Aorta (tissue), 5 donors: Measurements from ENCODE around the gene CREG2. TPM values are rescaled to one million over a fixed set of nuclear protein-coding genes. Genes with fewer than 3 reads are reported as not detected.

Experiments
- ATAC-seq: fragments of 200-7000 bp; cut with Tn5 transposase; one replicate; pipeline ENCODE4 v1.9.1; 2022; ENCODE audit warnings: moderate library complexity; ENCODE audit not compliant: low FRiP score
- DNase-seq, 2 donors: peaks; one replicate each; pipeline ENCODE4 v3.0.0-alpha.2; 2020
- H3K27ac ChIP-seq, 2 donors: one replicate each; pipeline ENCODE4 v1.5.1; 2013; ENCODE audit warnings: low read length in 2 of 2, mild to moderate bottlenecking in 2 of 2, moderate library complexity in 2 of 2, control low read depth in 1 of 2, inconsistent platforms in 1 of 2, low read depth in 1 of 2
- H3K27me3 ChIP-seq, 2 donors: one replicate each; pipeline ENCODE4 v1.6.1; 2013; ENCODE audit warnings: control low read depth in 1 of 2, low read length in 1 of 2, mild to moderate bottlenecking in 1 of 2, moderate library complexity in 1 of 2; ENCODE audit not compliant: insufficient read depth in 2 of 2, control insufficient read depth in 1 of 2
- H3K36me3 ChIP-seq, 2 donors: one replicate each; pipeline ENCODE4 v1.6.1; 2013; ENCODE audit warnings: control low read depth in 1 of 2, low read length in 1 of 2, mild to moderate bottlenecking in 1 of 2; ENCODE audit not compliant: insufficient read depth in 2 of 2, control insufficient read depth in 1 of 2
- H3K4me1 ChIP-seq, 2 donors: one replicate each; pipeline ENCODE4 v1.6.1; 2013; ENCODE audit warnings: low read length in 2 of 2, control low read depth in 1 of 2, mild to moderate bottlenecking in 1 of 2, moderate library complexity in 1 of 2; ENCODE audit not compliant: insufficient read depth in 2 of 2, control insufficient read depth in 1 of 2
- H3K4me3 ChIP-seq, 2 donors: one replicate each; pipeline ENCODE4 v1.5.1; 2013; ENCODE audit warnings: low read length in 2 of 2, control low read depth in 1 of 2, mild to moderate bottlenecking in 1 of 2
- H3K9me3 ChIP-seq: one replicate; pipeline ENCODE4 v1.6.1; 2013; ENCODE audit warnings: mild to moderate bottlenecking, low read length; ENCODE audit not compliant: control insufficient read depth
- WGBS, 2 donors: extraction: QIAGEN DNeasy Blood & Tissue Kit; methylation state at CpG; one replicate each; pipeline ENCODE4 v1.1.7; 2013; 5-methylcytosine and 5-hydroxymethylcytosine counted together
- intact Hi-C, 2 donors: fragments of 100-400 bp; cut with DNase I; formaldehyde crosslinking; loops; one replicate each; pipeline versions ENCODE4 v1.14.2 to v1.15.0; 2022
- polyA plus RNA-seq, 2 donors: library from polyadenylated mRNA; stranded (reverse); fragments of 200-250 nt; gene quantifications; one replicate each; pipeline ENCODE4 v1.2.3, GENCODE V29; 2013
- total RNA-seq, 2 donors: library from RNA; stranded (reverse); fragmentation: NEBNext Ultra II Directional; extraction: Animal tissue kit (Norgen Biotek cat#: 25700); gene quantifications; one replicate each; pipeline ENCODE4 v1.2.1, GENCODE V29; 2021
- donor health status: healthy with polysubstance abuse.
- donor health status: Bipolar disorder and iron deficiency.
- donor health status: DM: no; HTN: no; CAD: no.
- donor health status: DM: no; HTN: no; CAD: no.
- donor health status: DM: yes; HTN: yes; CAD: no.

The CREG2 gene
- total and polyA plus RNA-seq, 4 donors: 0.60 TPM; not detected in 3

GRCh38 chr2:101401326-101401665 is 14.0 kb upstream of the CREG2 start:
- no peak overlapping the region for H3K4me3 ChIP-seq
- WGBS, 2 donors: 93 to 96% methylated on average over 8 of the region's 8 CpGs
- no peaks in the 10 kb centered on the region for H3K9me3 ChIP-seq
- H3K4me1 ChIP-seq: no peaks in the 10 kb centered on the region
- no peaks in the 10 kb centered on the region for H3K27me3 ChIP-seq
- H3K27ac ChIP-seq: no peak overlapping the region
- intact Hi-C loops: no loop called here
- DNase-seq: no peak
- H3K36me3 ChIP-seq: no peaks in the 10 kb centered on the region
- ATAC-seq: no peak

- H3K27ac ChIP-seq: no peak overlapping the region
Measured at GRCh38 chr2:101400506-101401325, 13.4 kb upstream of the CREG2 start.

GRCh38 chr2:101400048-101400447 is 12.7 kb upstream of the CREG2 start:
- Histone ChIP-seq H3K4me3 (no peak overlapping the region), H3K27ac (no peak overlapping the region), H3K27me3 (no peaks in the 10 kb centered on the region), H3K36me3 (no peaks in the 10 kb centered on the region), H3K9me3 (no peaks in the 10 kb centered on the region), H3K4me1 (no peaks in the 10 kb centered on the region)
- intact Hi-C loops: no loop called here
- ATAC-seq (no peak), DNase-seq (no peak)
- WGBS, 2 donors: 91 to 93% methylated on average over 8 of the region's 8 CpGs

More at GRCh38 chr2:101400506-101401325, 13.4 kb upstream of the CREG2 start:
- H3K27me3 ChIP-seq: no peaks in the 10 kb centered on the region
- no peaks in the 10 kb centered on the region for H3K36me3 ChIP-seq
- 81 to 83% methylated on average over 18 of the region's 18 CpGs for WGBS, 2 donors
- ATAC-seq (no peak), DNase-seq (no peak)
- H3K4me1 ChIP-seq: no peaks in the 10 kb centered on the region
- intact Hi-C loops: no loop called here
- no peaks in the 10 kb centered on the region for H3K9me3 ChIP-seq
- H3K4me3 ChIP-seq: no peak overlapping the region

GRCh38 chr2:101399021-101399799 is 11.9 kb upstream of the CREG2 start:
- H3K27ac ChIP-seq: no peak overlapping the region
- no peaks in the 10 kb centered on the region for H3K4me1 ChIP-seq
- no peaks in the 10 kb centered on the region for H3K9me3 ChIP-seq
- H3K4me3 ChIP-seq: no peak overlapping the region
- DNase-seq (no peak), ATAC-seq (no peak)
- H3K27me3 ChIP-seq: no peaks in the 10 kb centered on the region
- intact Hi-C loops: no loop called here
- WGBS, 2 donors: 91% methylated on average over 11 of the region's 11 CpGs
- H3K36me3 ChIP-seq: no peaks in the 10 kb centered on the region

GRCh38 chr2:101398116-101398821 is 11.0 kb upstream of the CREG2 start:
- ATAC-seq (no peak), DNase-seq (no peak)
- H3K4me1 ChIP-seq: no peaks in the 10 kb centered on the region
- H3K27ac ChIP-seq: no peak overlapping the region
- 85 to 86% methylated on average over 10 of the region's 10 CpGs for WGBS, 2 donors
- H3K4me3 ChIP-seq: no peak overlapping the region
- intact Hi-C loops: no loop called here
- H3K36me3 ChIP-seq: no peaks in the 10 kb centered on the region
- H3K9me3 ChIP-seq: no peaks in the 10 kb centered on the region
- H3K27me3 ChIP-seq: no peaks in the 10 kb centered on the region

GRCh38 chr2:101396316-101396717 is 9.0 kb upstream of the CREG2 start:
- WGBS, 2 donors: 66 to 78% methylated on average over 2 of the region's 2 CpGs
- Histone ChIP-seq H3K4me1 (no peaks in the 10 kb centered on the region), H3K36me3 (no peaks in the 10 kb centered on the region), H3K9me3 (no peaks in the 10 kb centered on the region), H3K27me3 (no peaks in the 10 kb centered on the region), H3K27ac (no peak overlapping the region), H3K4me3 (no peak overlapping the region)
- intact Hi-C loops: no loop called here
- no peak for ATAC-seq
- no peak for DNase-seq

- intact Hi-C loops: no loop called here
- Histone ChIP-seq H3K4me1 (no peaks in the 10 kb centered on the region), H3K27ac (no peak overlapping the region), H3K4me3 (no peak overlapping the region), H3K27me3 (no peaks in the 10 kb centered on the region), H3K36me3 (no peaks in the 10 kb centered on the region), H3K9me3 (no peaks in the 10 kb centered on the region)
- ATAC-seq (no peak), DNase-seq (no peak)
- 89 to 91% methylated on average over 6 of the region's 6 CpGs for WGBS, 2 donors
Measured at GRCh38 chr2:101395545-101396315, 8.4 kb upstream of the CREG2 start.

- no peaks in the 10 kb centered on the region for H3K9me3 ChIP-seq
Measured at GRCh38 chr2:101388232-101388631, 929 bp upstream of the CREG2 start.

More at GRCh38 chr2:101388232-101388631, 929 bp upstream of the CREG2 start:
- no peak for ATAC-seq
- intact Hi-C loops: no loop called here
- Histone ChIP-seq H3K36me3 (no peaks in the 10 kb centered on the region), H3K27ac (no peak overlapping the region), H3K4me3 (no peak overlapping the region), H3K4me1 (no peaks in the 10 kb centered on the region), H3K27me3 (no peaks in the 10 kb centered on the region)
- 49 to 57% methylated on average over 4 of the region's 4 CpGs for WGBS, 2 donors
- no peak for DNase-seq
